Left cardiac atrium (tissue), 4 donors: ENCODE data around the gene SYN1. TPM values are rescaled to one million over a fixed set of nuclear protein-coding genes. Genes with fewer than 3 reads are reported as not detected.

ENCODE experiments used
- ATAC-seq, 2 donors: fragments of 200-7000 bp; cut with Tn5 transposase; one replicate each; pipeline ENCODE4 v1.9.1; 2020; ENCODE audit warnings: mild to moderate bottlenecking in 2 of 2, moderate library complexity in 2 of 2
- DNase-seq: peaks from one replicate; pipeline ENCODE4 v3.0.0-alpha.2; 2020
- intact Hi-C, 2 donors: fragments of 100-400 bp; cut with DNase I; formaldehyde crosslinking; loops; one replicate each; pipeline versions ENCODE4 v1.14.1 to v1.15.1; 2022 to 2023
- total RNA-seq, 2 donors: library from RNA; stranded (reverse); fragmentation: NEBNext Ultra II Directional; extraction: Animal tissue kit (Norgen Biotek cat#: 25700); gene quantifications; one replicate each; pipeline ENCODE4 v1.2.1, GENCODE V29; 2021
- donor health status: DM: no; HTN: yes; CAD: no.
- donor health status: DM: no; HTN: yes; CAD: no; lungs with severe emphysema.
- donor health status: DM: yes; HTN: yes; CAD: no.
- donor health status: Dilated cardiomyopathy.

SYN1 gene
- total RNA-seq, 2 donors from 2014 or later, result 4.4 to 7.0 TPM

- ATAC-seq (no peak), DNase-seq (no peak)
- intact Hi-C loops, result no loop called here
Measured at GRCh38 chrX:47638816-47639215, 19.2 kb upstream of the SYN1 start.

GRCh38 chrX:47637546-47638195 is 18.0 kb upstream of the SYN1 start:
- peak; percentile 66 for DNase-seq
- intact Hi-C loops, result no loop called here
- peak; percentile 80 to 97 for ATAC-seq

- DNase-seq (no peak), ATAC-seq (no peak)
- intact Hi-C loops, result no loop called here
Measured at GRCh38 chrX:47634871-47635575, 15.4 kb upstream of the SYN1 start.

- ATAC-seq, result no peak
Measured at GRCh38 chrX:47633689-47634590, 14.3 kb upstream of the SYN1 start.

GRCh38 chrX:47632666-47633065 is 13.0 kb upstream of the SYN1 start:
- intact Hi-C loops, result no loop called here
- no peak for DNase-seq
- ATAC-seq, result no peak

More at GRCh38 chrX:47633689-47634590, 14.3 kb upstream of the SYN1 start:
- DNase-seq, result no peak
- intact Hi-C loops, result no loop called here

GRCh38 chrX:47631676-47632075 is 12.0 kb upstream of the SYN1 start:
- intact Hi-C loops, result no loop called here
- DNase-seq (no peak), ATAC-seq (no peak)

- ATAC-seq (peak in 1 of 2 donors; percentile 47), DNase-seq (no peak)
- intact Hi-C loops, result loop anchor here in 1 of 2 donors (10.0 kb wide), 1 partner anchor 65 kb away; the partner anchor contains the start of gene ARAF
Measured at GRCh38 chrX:47629419-47630200, 10.0 kb upstream of the SYN1 start, which contains the start of gene CFP. Gene CFP (minus strand): TSS chrX:47629930. CDS start chrX:47629844, 86 bp downstream.

GRCh38 chrX:47628982-47629381 is 9.3 kb upstream of the SYN1 start:
- ATAC-seq (no peak), DNase-seq (no peak)
- intact Hi-C loops, result loop anchor here in 1 of 2 donors (10.0 kb wide), 1 partner anchor 64 kb away; the partner anchor contains the start of gene ARAF

GRCh38 chrX:47625365-47625764 is 5.7 kb upstream of the SYN1 start:
- intact Hi-C loops, result loop anchor here in 1 of 2 donors (10.0 kb wide), 1 partner anchor 61 kb away; the partner anchor contains the start of gene ARAF

GRCh38 chrX:47623540-47624027 is 3.9 kb upstream of the SYN1 start:
- intact Hi-C loops, result loop anchor here in 1 of 2 donors (10.0 kb wide), 1 partner anchor 59 kb away; the partner anchor contains the start of gene ARAF
- ATAC-seq (peak; percentile 60 to 78), DNase-seq (peak; percentile 67)

More at GRCh38 chrX:47625365-47625764, 5.7 kb upstream of the SYN1 start:
- ATAC-seq (no peak), DNase-seq (no peak)

- no peak for ATAC-seq
- intact Hi-C loops, result loop anchor here in 1 of 2 donors (10.0 kb wide), 1 partner anchor 57 kb away; the partner anchor contains the start of gene ARAF
- no peak for DNase-seq
Measured at GRCh38 chrX:47621851-47622250, 2.2 kb upstream of the SYN1 start.

- intact Hi-C loops, result loop anchor here in 1 of 2 donors (10.0 kb wide), 1 partner anchor 55 kb away; the partner anchor contains the start of gene ARAF
- ATAC-seq, result no peak
- no peak for DNase-seq
Measured at GRCh38 chrX:47620303-47620685, 637 bp upstream of the SYN1 start.

- DNase-seq (no peak), ATAC-seq (no peak)
- intact Hi-C loops, result no loop called here
Measured at GRCh38 chrX:47618923-47619485, 653 bp downstream of the SYN1 start.

GRCh38 chrX:47614618-47615017 is 5.0 kb downstream of the SYN1 start:
- intact Hi-C loops, result no loop called here

GRCh38 chrX:47613082-47613481 is 6.6 kb downstream of the SYN1 start:
- no peak for DNase-seq
- intact Hi-C loops, result no loop called here

More at GRCh38 chrX:47614618-47615017, 5.0 kb downstream of the SYN1 start:
- ATAC-seq (no peak), DNase-seq (no peak)

GRCh38 chrX:47612418-47612817 is 7.2 kb downstream of the SYN1 start:
- ATAC-seq, result no peak
- intact Hi-C loops, result no loop called here
- no peak for DNase-seq

More at GRCh38 chrX:47613082-47613481, 6.6 kb downstream of the SYN1 start:
- no peak for ATAC-seq

GRCh38 chrX:47611926-47612325 is 7.7 kb downstream of the SYN1 start:
- DNase-seq (no peak), ATAC-seq (no peak)
- intact Hi-C loops, result no loop called here

GRCh38 chrX:47611489-47611888 is 8.2 kb downstream of the SYN1 start:
- DNase-seq (no peak), ATAC-seq (no peak)
- intact Hi-C loops, result no loop called here
